Upper lobe of left lung (tissue), 4 donors: ENCODE results near the gene KCNK6.

Experiments
- CTCF ChIP-seq, 6 experiments: fragments of 450-650 bp in 4 of 6; fragments of 200-600 bp in 2 of 6; sonication (generic) in 2 of 6; IDR thresholded peaks; one replicate each; pipeline ENCODE4 v1.5.1; 2016 to 2019; ENCODE audit warnings: antibody characterized with exemption in 6 of 6
- EP300 ChIP-seq, 4 donors: sonication (generic); formaldehyde crosslinking; IDR thresholded peaks; one replicate each; pipeline ENCODE4 v1.5.1; 2017; ENCODE audit warnings: antibody characterized with exemption in 4 of 4, control low read depth in 2 of 4
- POLR2A ChIP-seq, 4 donors: fragments of 450-650 bp; IDR thresholded peaks; one replicate each; pipeline ENCODE4 v1.5.1; 2016 to 2017; ENCODE audit warnings: antibody characterized with exemption in 4 of 4, mild to moderate bottlenecking in 2 of 4
- POLR2AphosphoS5 ChIP-seq, 2 donors: sonication (generic); formaldehyde crosslinking; IDR thresholded peaks; one replicate each; pipeline ENCODE4 v1.5.1; 2017; ENCODE audit warnings: antibody characterized with exemption in 2 of 2

DNA sequence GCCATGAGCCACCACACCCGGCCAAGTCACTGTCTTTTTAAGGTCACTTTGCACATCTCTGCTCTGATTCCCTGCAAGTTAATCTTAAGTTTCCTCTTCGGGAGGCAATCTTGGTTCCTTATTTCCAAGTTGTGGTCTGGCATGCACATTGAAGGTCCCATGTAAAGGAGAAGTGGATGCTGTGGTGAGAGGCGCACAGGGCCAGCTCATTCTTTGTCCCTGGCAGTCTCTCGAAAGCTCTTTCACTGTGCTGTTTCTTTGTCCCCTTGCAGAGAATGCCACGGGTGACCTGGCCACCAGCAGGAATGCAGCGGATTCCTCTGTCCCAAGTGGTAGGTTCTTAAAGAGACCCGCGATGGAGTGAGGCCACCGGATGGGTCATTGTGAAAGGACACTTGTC lies 32.0 kb upstream of the KCNK6 start:
- TF ChIP-seq CTCF (IDR thresholded peaks at IDR 0.05) (no peak), POLR2AphosphoS5 (IDR thresholded peaks at IDR 0.05) (no peak), POLR2A (IDR thresholded peaks at IDR 0.05) (no peak), EP300 (IDR thresholded peaks at IDR 0.05) (no peak)
